Uterus (tissue), 2 donors: Measurements from ENCODE around the gene FAM237B.

Experiments used
- CTCF ChIP-seq, 4 experiments: fragments of 200-600 bp in 2 of 4; fragments of 450-650 bp in 2 of 4; sonication (generic) in 2 of 4; IDR thresholded peaks; one replicate each; pipeline ENCODE4 v1.5.1; 2016 to 2019; ENCODE audit warnings: antibody characterized with exemption in 4 of 4, mild to moderate bottlenecking in 2 of 4, moderate library complexity in 1 of 4
- POLR2A ChIP-seq, 2 donors: fragments of 450-650 bp; IDR thresholded peaks; one replicate each; pipeline ENCODE4 v1.6.1; 2016; ENCODE audit warnings: antibody characterized with exemption in 2 of 2, mild to moderate bottlenecking in 1 of 2, moderate library complexity in 1 of 2

DNA sequence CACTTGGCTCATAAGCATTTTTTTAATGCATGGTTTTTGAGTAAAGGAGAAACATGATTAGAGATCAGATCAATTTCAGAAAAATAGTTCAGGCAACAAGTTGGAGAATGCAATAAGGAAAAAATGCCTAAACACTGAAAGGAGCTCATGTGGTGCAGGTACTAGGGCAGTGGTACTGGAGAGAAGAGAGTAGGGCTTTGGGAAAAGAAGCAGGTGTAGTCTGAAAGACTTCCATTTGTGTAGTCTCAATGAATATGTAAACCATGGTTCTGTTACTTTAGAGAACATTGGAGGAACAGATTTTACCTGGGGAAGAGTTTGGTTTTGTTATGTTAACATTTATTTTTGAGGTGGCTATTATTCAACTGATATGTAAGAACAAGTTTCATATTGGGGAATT, 30.9 kb upstream of the FAM237B start:
- no peak for TF ChIP-seq POLR2A (IDR thresholded peaks at IDR 0.05)
- no peak for TF ChIP-seq CTCF (IDR thresholded peaks at IDR 0.05)
